ENCODE results near the gene NRM. TPM values are rescaled to one million over a fixed set of nuclear protein-coding genes. Genes with fewer than 3 reads are reported as not detected.

The NRM gene
- total and polyA plus RNA-seq, 8 donors = 13.1 to 55.1 (median 38.1) TPM

DNA sequence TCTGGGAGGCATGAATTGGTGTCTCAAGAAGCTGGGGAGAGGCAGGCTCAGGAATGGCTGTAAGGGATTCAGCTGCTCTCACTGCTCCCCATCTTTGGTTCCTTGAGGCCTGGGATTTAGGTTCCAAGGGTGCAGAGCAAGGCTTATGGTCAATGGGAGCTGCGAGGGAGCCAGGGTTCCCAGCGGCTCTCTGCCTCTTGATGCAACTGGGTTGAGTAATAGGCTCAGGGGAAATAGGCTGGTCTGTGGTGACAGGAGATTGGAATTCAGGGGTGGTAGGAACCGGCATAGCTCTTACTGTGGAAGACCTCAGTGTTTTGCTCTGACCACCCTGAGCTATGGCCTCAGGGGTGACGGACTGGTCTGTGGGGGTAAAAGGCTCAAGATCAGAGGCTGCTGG lies 13.0 kb upstream of the NRM start:
- TF ChIP-seq CTCF (IDR thresholded peaks at IDR 0.05) = no peak
- H3K4me3 ChIP-seq = no peak overlapping the region
- no peak for ATAC-seq
- H3K27ac ChIP-seq = no peak overlapping the region
- no peak for DNase-seq
- H3K9me3 ChIP-seq = no peaks in the 10 kb centered on the region
- H3K36me3 ChIP-seq = peaks cover 0 to 55% of the 10 kb centered on the region in 2 donors
- no peaks in the 10 kb centered on the region for H3K27me3 ChIP-seq
- intact Hi-C loops (cut with DNase I) = no loop called here
- H3K4me1 ChIP-seq = peaks cover 0 to 21% of the 10 kb centered on the region in 2 donors

DNA sequence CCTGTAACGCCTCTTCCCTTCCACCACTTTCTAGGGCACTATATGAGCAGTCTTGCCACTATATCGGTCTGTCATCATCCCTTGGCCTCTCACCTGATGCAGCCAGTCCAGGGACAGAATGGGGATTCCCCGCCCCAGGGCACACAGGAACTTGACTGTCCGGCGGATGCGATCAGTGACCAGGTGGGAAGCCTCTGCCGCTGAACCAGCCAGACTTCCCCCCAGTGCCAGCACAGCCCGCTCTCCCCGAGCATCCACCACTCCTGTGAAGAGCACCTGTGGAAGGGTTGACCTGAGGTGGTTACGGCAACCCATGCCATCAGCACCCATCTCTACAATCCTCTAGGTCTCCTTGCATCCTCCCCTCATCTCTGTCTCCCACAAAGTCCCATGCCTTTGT lies 12.2 kb upstream of the NRM start:
- H3K27ac ChIP-seq = no peak overlapping the region
- H3K4me1 ChIP-seq = peaks cover 0 to 21% of the 10 kb centered on the region in 2 donors
- no peak for ATAC-seq
- H3K4me3 ChIP-seq = no peak overlapping the region
- no peak for TF ChIP-seq CTCF (IDR thresholded peaks at IDR 0.05)
- DNase-seq = no peak
- intact Hi-C loops (cut with DNase I) = no loop called here
- H3K9me3 ChIP-seq = no peaks in the 10 kb centered on the region
- H3K36me3 ChIP-seq = peaks cover 0 to 52% of the 10 kb centered on the region in 2 donors
- no peaks in the 10 kb centered on the region for H3K27me3 ChIP-seq

GRCh38 chr6:30700340-30700739 lies 9.6 kb upstream of the NRM start:
- TF ChIP-seq CTCF (IDR thresholded peaks at IDR 0.05) = no peak
- intact Hi-C loops (cut with DNase I) = no loop called here
- H3K27me3 ChIP-seq = no peaks in the 10 kb centered on the region
- peaks cover 0 to 21% of the 10 kb centered on the region in 2 donors for H3K4me1 ChIP-seq
- peaks cover 0 to 27% of the 10 kb centered on the region in 2 donors for H3K36me3 ChIP-seq
- ATAC-seq (peak; percentile 87), DNase-seq (no peak)
- peak overlapping the region in 1 of 2 donors; percentile 18 for H3K27ac ChIP-seq
- H3K4me3 ChIP-seq = no peak overlapping the region
- no peaks in the 10 kb centered on the region for H3K9me3 ChIP-seq

GRCh38 chr6:30696432-30696831 lies 5.6 kb upstream of the NRM start:
- no peak overlapping the region for H3K4me3 ChIP-seq

GRCh38 chr6:30691208-30691847 lies 544 bp upstream of the NRM start:
- H3K4me3 ChIP-seq = peak overlapping the region; percentile 47 to 91
- H3K27me3 ChIP-seq = no peaks in the 10 kb centered on the region
- intact Hi-C loops (cut with DNase I) = no loop called here

More at GRCh38 chr6:30696432-30696831, 5.6 kb upstream of the NRM start:
- Histone ChIP-seq H3K27me3 (no peaks in the 10 kb centered on the region), H3K9me3 (no peaks in the 10 kb centered on the region), H3K36me3 (no peaks in the 10 kb centered on the region), H3K27ac (no peak overlapping the region), H3K4me1 (peaks cover 0 to 11% of the 10 kb centered on the region in 2 donors)
- no peak for TF ChIP-seq CTCF (IDR thresholded peaks at IDR 0.05)
- intact Hi-C loops (cut with DNase I) = no loop called here
- ATAC-seq = no peak
- DNase-seq = no peak

More at GRCh38 chr6:30691208-30691847, 544 bp upstream of the NRM start:
- TF ChIP-seq CTCF (IDR thresholded peaks at IDR 0.05) = no peak
- no peak for ATAC-seq
- DNase-seq = no peak
- Histone ChIP-seq H3K9me3 (no peaks in the 10 kb centered on the region), H3K27ac (peak overlapping the region; percentile 74 to 97), H3K4me1 (peaks cover 14 to 42% of the 10 kb centered on the region in 2 donors), H3K36me3 (no peaks in the 10 kb centered on the region)
